HG02571 (cell line): ENCODE measurements around the gene SETD1B.
"Not testable (repeated sequence)": the region's sequence is repeated elsewhere in the genome, so short reads cannot be mapped to it uniquely, and the experiment has no call there.

Experiments used
- ATAC-seq: cut with Tn5 transposase; IDR thresholded peaks from one replicate; pipeline ENCODE4 v1.9.1; 2021; ENCODE audit warnings: mild to moderate bottlenecking, moderate library complexity; ENCODE audit not compliant: unreplicated experiment

Gene SETD1B

GRCh38 chr12:121803861-121804416 is at the start of gene SETD1B:
SETD1B (plus strand) TSS chr12:121804009; CDS start chr12:121804738, 729 bp downstream.
- no peak for ATAC-seq

- ATAC-seq, result no peak
Observed at GRCh38 chr12:121754836-121755235, 49.0 kb upstream of the SETD1B start.

GRCh38 chr12:121755591-121755990 is 48.2 kb upstream of the SETD1B start:
- no peak for ATAC-seq

- not testable (repeated sequence) for ATAC-seq
Observed at GRCh38 chr12:121758536-121758935, 45.3 kb upstream of the SETD1B start.

GRCh38 chr12:121762269-121762668 is 41.5 kb upstream of the SETD1B start:
- no peak for ATAC-seq

- ATAC-seq, result no peak
Observed at GRCh38 chr12:121764808-121765207, 39.0 kb upstream of the SETD1B start.

- ATAC-seq, result no peak
Observed at GRCh38 chr12:121765573-121765972, 38.2 kb upstream of the SETD1B start.

- ATAC-seq, result no peak
Observed at GRCh38 chr12:121766290-121767039, 37.3 kb upstream of the SETD1B start.

GRCh38 chr12:121767525-121768016 is 36.2 kb upstream of the SETD1B start:
- no peak for ATAC-seq

GRCh38 chr12:121769297-121769830 is 34.4 kb upstream of the SETD1B start:
- ATAC-seq, result no peak

GRCh38 chr12:121769831-121770301 is 33.9 kb upstream of the SETD1B start:
- no peak for ATAC-seq

GRCh38 chr12:121770388-121770787 is 33.4 kb upstream of the SETD1B start:
- no peak for ATAC-seq

- ATAC-seq, result no peak
Observed at GRCh38 chr12:121770813-121771625, 32.8 kb upstream of the SETD1B start.

- ATAC-seq, result peak; percentile 53
Observed at GRCh38 chr12:121773011-121773777, 30.6 kb upstream of the SETD1B start.

GRCh38 chr12:121774968-121775474 is 28.8 kb upstream of the SETD1B start:
- no peak for ATAC-seq

- ATAC-seq, result no peak
Observed at GRCh38 chr12:121775501-121775900, 28.3 kb upstream of the SETD1B start.

GRCh38 chr12:121776190-121777098 is 27.4 kb upstream of the SETD1B start:
- no peak for ATAC-seq

GRCh38 chr12:121778567-121779421 is 25.0 kb upstream of the SETD1B start:
- no peak for ATAC-seq
